Endothelial cell of hepatic sinusoid (primary cell): ENCODE data around the gene TTC33.
"Not testable (repeated sequence)": the region's sequence is repeated elsewhere in the genome, so short reads cannot be mapped to it uniquely, and the experiment has no call there.

Source experiments
- in situ Hi-C: cut with HindIII; loops from 2 replicates; pipeline ENCODE4 v1.10.0; 2017; ENCODE audit warnings: low sequenced_read_pairs

TTC33 gene

GRCh38 chr5:40618926-40619325 is 136.8 kb downstream of the TTC33 start:
- in situ Hi-C loops, result no loop called here

GRCh38 chr5:40616781-40617180 is 139.0 kb downstream of the TTC33 start:
- in situ Hi-C loops, result no loop called here

- in situ Hi-C loops, result no loop called here
Measured at GRCh38 chr5:40615586-40616170, 140.1 kb downstream of the TTC33 start.

- in situ Hi-C loops, result no loop called here
Measured at GRCh38 chr5:40614923-40615585, 140.7 kb downstream of the TTC33 start.

- in situ Hi-C loops, result no loop called here
Measured at GRCh38 chr5:40614466-40614865, 141.3 kb downstream of the TTC33 start.

- in situ Hi-C loops, result no loop called here
Measured at GRCh38 chr5:40607202-40607601, 148.6 kb downstream of the TTC33 start.

GRCh38 chr5:40606077-40606765 is 149.5 kb downstream of the TTC33 start:
- in situ Hi-C loops, result no loop called here

GRCh38 chr5:40605295-40605958 is 150.3 kb downstream of the TTC33 start:
- in situ Hi-C loops, result no loop called here

- in situ Hi-C loops, result no loop called here
Measured at GRCh38 chr5:40603378-40603777, 152.4 kb downstream of the TTC33 start.

GRCh38 chr5:40601198-40601868 is 154.4 kb downstream of the TTC33 start:
- in situ Hi-C loops, result no loop called here

- in situ Hi-C loops, result no loop called here
Measured at GRCh38 chr5:40600383-40600782, 155.4 kb downstream of the TTC33 start.

- in situ Hi-C loops, result no loop called here
Measured at GRCh38 chr5:40599676-40600075, 156.1 kb downstream of the TTC33 start.

- in situ Hi-C loops, result no loop called here
Measured at GRCh38 chr5:40594811-40595210, 160.9 kb downstream of the TTC33 start.

- in situ Hi-C loops, result not testable (repeated sequence)
Measured at GRCh38 chr5:40591727-40592396, 163.9 kb downstream of the TTC33 start.

GRCh38 chr5:40587376-40587775 is 168.4 kb downstream of the TTC33 start:
- in situ Hi-C loops, result no loop called here

GRCh38 chr5:40585537-40586267 is 170.1 kb downstream of the TTC33 start:
- in situ Hi-C loops, result no loop called here

- in situ Hi-C loops, result no loop called here
Measured at GRCh38 chr5:40584054-40584453, 171.7 kb downstream of the TTC33 start.

GRCh38 chr5:40578501-40579451 is 177.0 kb downstream of the TTC33 start:
- in situ Hi-C loops, result no loop called here

GRCh38 chr5:40577718-40578117 is 178.0 kb downstream of the TTC33 start:
- in situ Hi-C loops, result no loop called here
